Hematopoietic multipotent progenitor cell (in vitro differentiated cells): ENCODE measurements around the gene RUFY3. TPM values are rescaled to one million over a fixed set of nuclear protein-coding genes. Genes with fewer than 3 reads are reported as not detected.
A peak's percentile ranks its signal among the peaks of the same experiment; 100 is the strongest.
"Not testable (repeated sequence)": the region's sequence is repeated elsewhere in the genome, so short reads cannot be mapped to it uniquely, and the experiment has no call there.

Source experiments
- DNase-seq, 3 donors: peaks; one replicate each; pipeline ENCODE4 v3.0.0-alpha.2; 2011 to 2015; ENCODE audit warnings: low read depth in 2 of 3, low spot score in 2 of 3
- total RNA-seq: library from RNA; depleted of rRNA; stranded (reverse); fragments of >200 nt; gene quantifications from one replicate; pipeline ENCODE4 v1.2.3, GENCODE V29; 2012

Gene RUFY3
- total RNA-seq, 1 donor, result 15.6 TPM

GRCh38 chr4:70704931-70705182, 16.9 kb upstream of the RUFY3 start:
- DNase-seq, result no peak

- peak; percentile 44 to 82 (median 79) for DNase-seq
These were observed 16.4 kb upstream of the RUFY3 start for GRCh38 chr4:70705183-70706043.

- no peak for DNase-seq
These were observed 15.7 kb upstream of the RUFY3 start for GRCh38 chr4:70706044-70706461.

- no peak for DNase-seq
These were observed 15.2 kb upstream of the RUFY3 start for GRCh38 chr4:70706516-70706915.

- DNase-seq, result no peak
These were observed 12.1 kb upstream of the RUFY3 start for GRCh38 chr4:70709611-70710205.

- DNase-seq, result no peak
These were observed 10.2 kb upstream of the RUFY3 start for GRCh38 chr4:70711599-70711998.

GRCh38 chr4:70712150-70712549, 9.6 kb upstream of the RUFY3 start:
- no peak for DNase-seq

- no peak for DNase-seq
These were observed 8.9 kb upstream of the RUFY3 start for GRCh38 chr4:70712604-70713452.

- no peak for DNase-seq
These were observed 8.2 kb upstream of the RUFY3 start for GRCh38 chr4:70713453-70714078.

GRCh38 chr4:70714079-70714887, 7.5 kb upstream of the RUFY3 start:
- no peak for DNase-seq

- DNase-seq, result no peak
These were observed 6.7 kb upstream of the RUFY3 start for GRCh38 chr4:70715097-70715496.

- DNase-seq, result no peak
These were observed 2.8 kb upstream of the RUFY3 start for GRCh38 chr4:70718811-70719604.

GRCh38 chr4:70722199-70722791, 531 bp downstream of the RUFY3 start:
- DNase-seq, result no peak

- DNase-seq, result no peak
These were observed 2.7 kb downstream of the RUFY3 start for GRCh38 chr4:70724463-70724862.

GRCh38 chr4:70725633-70726032, 3.9 kb downstream of the RUFY3 start:
- DNase-seq, result no peak

- DNase-seq, result not testable (repeated sequence)
These were observed 4.8 kb downstream of the RUFY3 start for GRCh38 chr4:70726515-70726914.

GRCh38 chr4:70728091-70728490, 6.3 kb downstream of the RUFY3 start:
- no peak for DNase-seq

GRCh38 chr4:70732878-70733277, 11.1 kb downstream of the RUFY3 start:
- DNase-seq, result not testable (repeated sequence)
